Measurements from ENCODE around the gene GPR132. TPM values are rescaled to one million over a fixed set of nuclear protein-coding genes. Genes with fewer than 3 reads are reported as not detected.

Gene GPR132
- total RNA-seq, 2 experiments from 2014 or later: 15.1 to 16.4 TPM

GRCh38 chr14:105011312-105011990 lies 53.8 kb downstream of the GPR132 start:
- Mint-ChIP-seq H3K4me3 (no peak overlapping the region), H3K27me3 (no peaks in the 10 kb centered on the region)
- POLR2A ChIA-PET: interaction anchor here (0.6 to 2.4 kb wide), 3 partner anchors 8 to 171 kb away, joined by 3 to 13 read pairs (median 4); partner anchors contain the start of gene CDCA4

GRCh38 chr14:105010891-105011291 lies 54.3 kb downstream of the GPR132 start:
- Mint-ChIP-seq H3K9me3 (no peaks in the 10 kb centered on the region), H3K4me1 (ENCODE audit: low read depth) (peaks cover 27% of the 10 kb centered on the region), H3K36me3 (ENCODE audit: low read depth) (peaks cover 37% of the 10 kb centered on the region), H3K27ac (no peak overlapping the region), H3K27me3 (no peaks in the 10 kb centered on the region), H3K4me3 (no peak overlapping the region)
- intact Hi-C loops (cut with micrococcal nuclease): no loop called here
- DNase-seq (no peak), ATAC-seq (no peak)
- CTCF ChIA-PET: interaction anchor here (0.8 to 1.4 kb wide), 2 partner anchors 11 to 35 kb away, joined by 4 to 6 read pairs; no protein-coding TSS in a partner anchor
- POLR2A ChIA-PET: interaction anchor here (2.4 kb wide), 1 partner anchor 9 kb away, joined by 13 read pairs; the partner anchor contains the start of gene CDCA4
- TF ChIP-seq CTCF (IDR thresholded peaks at IDR 0.05): no peak

More at GRCh38 chr14:105011312-105011990, 53.8 kb downstream of the GPR132 start:
- ATAC-seq: no peak
- no peak for DNase-seq
- Mint-ChIP-seq H3K36me3 (ENCODE audit: low read depth) (peaks cover 43% of the 10 kb centered on the region), H3K4me1 (ENCODE audit: low read depth) (peaks cover 32% of the 10 kb centered on the region), H3K9me3 (no peaks in the 10 kb centered on the region), H3K27ac (no peak overlapping the region)
- intact Hi-C loops (cut with micrococcal nuclease): no loop called here
- no peak for TF ChIP-seq CTCF (IDR thresholded peaks at IDR 0.05)
- CTCF ChIA-PET: interaction anchor here (1.4 kb wide), 1 partner anchor 34 kb away, joined by 6 read pairs; no protein-coding TSS in a partner anchor

DNA sequence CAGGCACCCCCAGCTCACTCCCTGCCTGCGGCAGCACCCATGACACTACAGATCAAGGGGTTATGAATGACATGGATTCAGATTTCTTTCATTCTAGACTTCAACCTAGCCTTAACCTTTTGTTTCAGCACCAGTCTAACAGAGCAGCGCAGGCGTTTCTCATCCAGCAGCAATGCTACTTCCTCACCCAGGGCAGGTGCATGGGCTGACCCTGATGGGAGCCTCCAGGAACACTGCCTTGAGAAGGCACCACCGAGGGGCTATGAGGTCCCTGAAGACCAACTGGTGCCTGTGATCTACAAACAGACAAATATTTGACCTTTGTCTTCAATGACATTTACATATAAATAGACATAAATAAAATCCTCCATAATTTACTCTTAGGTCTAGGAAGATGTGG lies 55.1 kb downstream of the GPR132 start:
- POLR2A ChIA-PET: interaction anchor here (0.6 to 2.4 kb wide), 2 partner anchors 9 to 10 kb away, joined by 3 to 13 read pairs; partner anchors contain the start of gene CDCA4
- no peak overlapping the region for H3K4me3 Mint-ChIP-seq
- intact Hi-C loops (cut with micrococcal nuclease): no loop called here
- H3K27ac Mint-ChIP-seq: no peak overlapping the region
- TF ChIP-seq CTCF (IDR thresholded peaks at IDR 0.05): no peak
- H3K27me3 Mint-ChIP-seq: no peaks in the 10 kb centered on the region
- no peak for DNase-seq
- CTCF ChIA-PET: interaction anchor here (0.8 kb wide), 1 partner anchor 11 kb away, joined by 4 read pairs; no protein-coding TSS in a partner anchor
- peaks cover 20% of the 10 kb centered on the region for H3K4me1 Mint-ChIP-seq (ENCODE audit: low read depth)
- H3K36me3 Mint-ChIP-seq (ENCODE audit: low read depth): peaks cover 31% of the 10 kb centered on the region
- H3K9me3 Mint-ChIP-seq: no peaks in the 10 kb centered on the region
- no peak for ATAC-seq

DNA sequence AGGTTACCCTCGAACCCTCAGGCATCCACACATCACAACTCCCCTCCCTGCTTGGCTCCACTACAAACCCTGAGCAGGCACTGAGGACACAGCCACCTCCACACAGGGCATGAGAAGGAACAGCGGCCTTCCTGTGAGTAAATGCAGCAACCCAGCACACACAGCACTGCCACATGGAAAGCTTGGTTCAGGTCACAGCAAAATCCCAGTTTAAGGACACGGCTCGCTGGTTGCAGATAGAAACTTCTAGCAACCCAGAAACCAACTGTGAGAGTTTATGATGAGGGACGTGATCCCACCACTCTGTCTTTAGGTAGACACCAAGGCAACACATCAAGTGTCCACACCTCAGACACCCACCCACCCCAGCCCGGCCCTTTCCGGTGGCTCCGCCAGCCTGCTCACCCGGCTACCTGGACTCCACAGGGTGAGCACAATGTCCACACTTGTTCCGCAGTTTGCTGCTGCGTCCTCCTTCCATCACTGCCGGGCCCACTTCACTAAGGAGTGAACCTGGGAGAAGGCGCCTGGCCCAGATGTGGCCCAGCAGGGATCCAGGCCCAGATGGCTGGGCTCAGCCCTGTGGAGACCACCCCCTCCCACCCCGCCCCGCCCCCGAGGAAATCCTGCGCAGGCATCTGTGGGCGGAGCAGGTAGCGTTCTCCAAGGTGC lies 57.5 kb downstream of the GPR132 start:
- peaks cover 6% of the 10 kb centered on the region for H3K4me1 Mint-ChIP-seq (ENCODE audit: low read depth)
- H3K9me3 Mint-ChIP-seq: no peaks in the 10 kb centered on the region
- H3K4me3 Mint-ChIP-seq: no peak overlapping the region
- ChIA-PET POLR2A (interaction anchor here (5.9 kb wide), 1 partner anchor 10 kb away, joined by 69 read pairs; the partner anchor contains the start of gene CDCA4), CTCF (no interaction called here)
- no peaks in the 10 kb centered on the region for H3K27me3 Mint-ChIP-seq
- no peak for TF ChIP-seq CTCF (IDR thresholded peaks at IDR 0.05)
- ATAC-seq: no peak
- no peak for DNase-seq
- H3K36me3 Mint-ChIP-seq (ENCODE audit: low read depth): peaks cover 23% of the 10 kb centered on the region
- intact Hi-C loops (cut with micrococcal nuclease): no loop called here
- no peak overlapping the region for H3K27ac Mint-ChIP-seq
